ENCODE results near the gene DENND2C. TPM values are rescaled to one million over a fixed set of nuclear protein-coding genes. Genes with fewer than 3 reads are reported as not detected.

Gene DENND2C
- total RNA-seq, 4 donors from 2014 or later, result 33.6 to 60.9 (median 53.6) TPM

DNA sequence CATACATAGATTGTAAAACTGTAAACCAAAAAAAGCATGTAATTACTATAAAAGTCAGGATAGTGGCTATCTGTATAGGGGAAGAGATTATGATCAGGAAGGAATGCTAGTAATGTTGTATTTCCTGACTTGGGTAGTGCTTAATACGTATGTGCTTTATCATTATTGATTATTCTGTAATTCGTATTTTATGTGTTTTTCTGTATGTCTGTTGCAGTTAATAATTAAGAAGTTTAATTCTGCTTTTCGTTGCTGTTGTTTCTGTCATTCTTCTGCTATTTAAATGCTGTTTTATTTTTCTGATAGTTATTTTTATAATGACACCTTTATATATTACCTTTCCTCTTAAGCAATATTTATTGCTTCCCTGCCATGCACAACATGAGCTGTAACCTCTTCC, 129.6 kb downstream of the DENND2C start:
- Histone ChIP-seq H3K4me3 (no peak overlapping the region), H3K4me1 (no peaks in the 10 kb centered on the region), H3K36me3 (no peaks in the 10 kb centered on the region), H3K27ac (no peak overlapping the region), H3K27me3 (no peaks in the 10 kb centered on the region), H3K9me3 (no peaks in the 10 kb centered on the region)
- 33% methylated on average over 3 of the region's 3 CpGs for WGBS
- TF ChIP-seq, protein P1, sequence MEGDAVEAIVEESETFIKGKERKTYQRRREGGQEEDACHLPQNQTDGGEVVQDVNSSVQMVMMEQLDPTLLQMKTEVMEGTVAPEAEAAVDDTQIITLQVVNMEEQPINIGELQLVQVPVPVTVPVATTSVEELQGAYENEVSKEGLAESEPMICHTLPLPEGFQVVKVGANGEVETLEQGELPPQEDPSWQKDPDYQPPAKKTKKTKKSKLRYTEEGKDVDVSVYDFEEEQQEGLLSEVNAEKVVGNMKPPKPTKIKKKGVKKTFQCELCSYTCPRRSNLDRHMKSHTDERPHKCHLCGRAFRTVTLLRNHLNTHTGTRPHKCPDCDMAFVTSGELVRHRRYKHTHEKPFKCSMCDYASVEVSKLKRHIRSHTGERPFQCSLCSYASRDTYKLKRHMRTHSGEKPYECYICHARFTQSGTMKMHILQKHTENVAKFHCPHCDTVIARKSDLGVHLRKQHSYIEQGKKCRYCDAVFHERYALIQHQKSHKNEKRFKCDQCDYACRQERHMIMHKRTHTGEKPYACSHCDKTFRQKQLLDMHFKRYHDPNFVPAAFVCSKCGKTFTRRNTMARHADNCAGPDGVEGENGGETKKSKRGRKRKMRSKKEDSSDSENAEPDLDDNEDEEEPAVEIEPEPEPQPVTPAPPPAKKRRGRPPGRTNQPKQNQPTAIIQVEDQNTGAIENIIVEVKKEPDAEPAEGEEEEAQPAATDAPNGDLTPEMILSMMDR (IDR thresholded peaks at IDR 0.05), result no peak
- TF ChIP-seq POLR2AphosphoS5 (IDR thresholded peaks at IDR 0.05) (no peak), EP300 (IDR thresholded peaks at IDR 0.05) (no peak), POLR2A (IDR thresholded peaks at IDR 0.05) (no peak)
- no peak for DNase-seq (ENCODE audit: low spot score in 2 of 2)

DNA sequence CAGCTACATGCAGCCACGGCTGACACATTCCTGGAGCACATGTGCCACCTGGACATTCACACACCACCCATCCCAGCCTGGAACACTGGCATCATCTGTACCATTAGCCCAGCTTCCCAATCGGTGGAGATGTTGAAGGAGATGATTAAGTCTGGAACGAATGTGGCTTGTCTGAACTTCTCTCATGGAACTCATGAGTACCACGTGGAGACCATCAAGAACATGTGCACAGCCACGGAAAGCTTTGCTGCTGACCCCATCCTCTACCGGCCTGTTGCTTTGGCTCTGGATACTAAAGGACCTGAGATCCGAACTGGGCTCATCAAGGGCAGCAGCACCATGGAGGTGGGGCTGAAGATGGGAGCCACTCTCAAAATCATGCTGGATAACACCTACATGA, 133.8 kb downstream of the DENND2C start:
- TF ChIP-seq POLR2A (IDR thresholded peaks at IDR 0.05) (no peak), POLR2AphosphoS5 (IDR thresholded peaks at IDR 0.05) (no peak), EP300 (IDR thresholded peaks at IDR 0.05) (no peak)
- TF ChIP-seq, protein P1 (IDR thresholded peaks at IDR 0.05), result no peak
- Histone ChIP-seq H3K27ac (no peak overlapping the region), H3K4me3 (no peak overlapping the region), H3K27me3 (no peaks in the 10 kb centered on the region), H3K36me3 (no peaks in the 10 kb centered on the region), H3K9me3 (no peaks in the 10 kb centered on the region), H3K4me1 (no peaks in the 10 kb centered on the region)
- no peak for DNase-seq (ENCODE audit: low spot score in 2 of 2)
- WGBS, result 84% methylated on average over 5 of the region's 7 CpGs

DNA sequence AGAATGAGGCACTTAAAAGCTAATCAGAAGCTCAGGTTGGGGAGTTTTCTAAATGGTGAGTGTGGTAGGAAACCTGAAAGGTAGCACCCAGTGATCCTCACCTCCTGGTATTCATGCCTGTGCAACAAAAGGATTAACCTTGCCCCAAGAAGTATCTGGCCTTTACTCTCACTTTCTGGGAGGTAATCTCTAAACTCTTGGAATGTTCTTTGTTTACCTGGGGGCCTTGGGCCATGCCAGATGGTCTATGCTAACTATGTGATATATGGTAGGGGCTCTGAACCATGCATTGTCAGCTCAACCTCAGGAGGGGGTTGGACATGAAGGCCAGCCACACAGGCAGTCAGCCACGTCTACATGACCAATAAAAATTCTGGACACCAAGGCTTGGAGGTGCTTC, 134.4 kb downstream of the DENND2C start:
- Histone ChIP-seq H3K4me3 (no peak overlapping the region), H3K9me3 (no peaks in the 10 kb centered on the region), H3K27ac (no peak overlapping the region), H3K36me3 (no peaks in the 10 kb centered on the region), H3K27me3 (no peaks in the 10 kb centered on the region), H3K4me1 (no peaks in the 10 kb centered on the region)
- DNase-seq (ENCODE audit: low spot score in 2 of 2), result no peak
- 50% methylated on average over 1 of the region's 1 CpG for WGBS
- TF ChIP-seq POLR2AphosphoS5 (IDR thresholded peaks at IDR 0.05) (no peak), EP300 (IDR thresholded peaks at IDR 0.05) (no peak), POLR2A (IDR thresholded peaks at IDR 0.05) (no peak)
- TF ChIP-seq, protein P1 (IDR thresholded peaks at IDR 0.05), result no peak

Other genes with a start within 250 kb of the DENND2C start
- gene TRIM33, start 158.8 kb downstream of the DENND2C start, total RNA-seq, result 100 to 1,000 TPM in 1 of 4 donors, 10 to 100 TPM in 3; 35.0 to 100 (median 47.7) TPM
- 10 to 100 TPM; 30.6 to 43.4 (median 36.0) TPM for gene BCAS2, start 88.4 kb downstream of the DENND2C start, total RNA-seq
- not detected for gene AMPD1, start 25.5 kb upstream of the DENND2C start, total RNA-seq
- gene NRAS, start 46.7 kb upstream of the DENND2C start, total RNA-seq, result 10 to 100 TPM; 21.8 to 41.1 (median 33.3) TPM
- 100 to 1,000 TPM; 380 to 742 (median 660) TPM for gene CSDE1, start 87.9 kb upstream of the DENND2C start, total RNA-seq
- 10 to 100 TPM; 44.0 to 70.1 (median 54.0) TPM for gene SIKE1, start 110.6 kb upstream of the DENND2C start, total RNA-seq
- gene SYCP1, start 184.8 kb upstream of the DENND2C start, total RNA-seq, result under 1 TPM in 1 of 4 donors, not detected in 3; 0.13 TPM